MM.1S (cell line): ENCODE results near the gene RPL11.
"Not testable (repeated sequence)": the region's sequence is repeated elsewhere in the genome, so short reads cannot be mapped to it uniquely, and the experiment has no call there.

Experiments
- EZH2 ChIP-seq: fragments of 300-600 bp; sonication (generic); optimal IDR thresholded peaks from 2 replicates; pipeline ENCODE3; 2017; ENCODE audit warnings: low read depth, mild to moderate bottlenecking, antibody characterized with exemption, low read length, mixed read lengths
- EZH2phosphoT487 ChIP-seq: fragments of 300-600 bp; sonication (generic); IDR thresholded peaks from 2 replicates; pipeline ENCODE4 v1.6.1; 2018; ENCODE audit warnings: antibody characterized with exemption, low read length
- TF ChIP-seq, protein P1 (sequence below): fragments of 300-600 bp; sonication (generic); IDR thresholded peaks from 2 replicates; pipeline ENCODE4 v1.5.1; 2016; ENCODE audit warnings: antibody characterized with exemption, low read length, mixed read lengths

GRCh38 chr1:23687680-23688079 lies 3.9 kb upstream of the RPL11 start:
- TF ChIP-seq, protein P1, sequence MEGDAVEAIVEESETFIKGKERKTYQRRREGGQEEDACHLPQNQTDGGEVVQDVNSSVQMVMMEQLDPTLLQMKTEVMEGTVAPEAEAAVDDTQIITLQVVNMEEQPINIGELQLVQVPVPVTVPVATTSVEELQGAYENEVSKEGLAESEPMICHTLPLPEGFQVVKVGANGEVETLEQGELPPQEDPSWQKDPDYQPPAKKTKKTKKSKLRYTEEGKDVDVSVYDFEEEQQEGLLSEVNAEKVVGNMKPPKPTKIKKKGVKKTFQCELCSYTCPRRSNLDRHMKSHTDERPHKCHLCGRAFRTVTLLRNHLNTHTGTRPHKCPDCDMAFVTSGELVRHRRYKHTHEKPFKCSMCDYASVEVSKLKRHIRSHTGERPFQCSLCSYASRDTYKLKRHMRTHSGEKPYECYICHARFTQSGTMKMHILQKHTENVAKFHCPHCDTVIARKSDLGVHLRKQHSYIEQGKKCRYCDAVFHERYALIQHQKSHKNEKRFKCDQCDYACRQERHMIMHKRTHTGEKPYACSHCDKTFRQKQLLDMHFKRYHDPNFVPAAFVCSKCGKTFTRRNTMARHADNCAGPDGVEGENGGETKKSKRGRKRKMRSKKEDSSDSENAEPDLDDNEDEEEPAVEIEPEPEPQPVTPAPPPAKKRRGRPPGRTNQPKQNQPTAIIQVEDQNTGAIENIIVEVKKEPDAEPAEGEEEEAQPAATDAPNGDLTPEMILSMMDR: not testable (repeated sequence)
- TF ChIP-seq EZH2, EZH2phosphoT487: not testable (repeated sequence)
